ENCODE results near the gene UBE2C.
"Not testable (repeated sequence)": the region's sequence is repeated elsewhere in the genome, so short reads cannot be mapped to it uniquely, and the experiment has no call there.

UBE2C gene

GRCh38 chr20:45812157-45813005 is at the start of gene UBE2C:
Gene UBE2C, plus strand, starts transcription at chr20:45812644. Its CDS starts 52 bp downstream, at chr20:45812696.
- in situ Hi-C loops (cut with HindIII; ENCODE audit: low pct_ligation_motif_present, low sequenced_read_pairs): no loop called here
- peak within 1 kb of the TSS; percentile 15 for H3K27ac ChIP-seq
- peaks cover 34% of the 10 kb centered on the region for H3K36me3 ChIP-seq (replicated peaks)

GRCh38 chr20:45764618-45765282 is 47.7 kb upstream of the UBE2C start:
- H3K27ac ChIP-seq; H3K27me3 ChIP-seq (replicated peaks); H3K4me3 ChIP-seq (ENCODE audit: low read depth, low read length); in situ Hi-C loops (cut with HindIII; ENCODE audit: low pct_ligation_motif_present, low sequenced_read_pairs); H3K36me3 ChIP-seq (replicated peaks); DNase-seq: not testable (repeated sequence)

More at GRCh38 chr20:45812157-45813005, at the start of gene UBE2C:
- Histone ChIP-seq H3K4me3 (ENCODE audit: low read depth, low read length) (peak within 1 kb of the TSS; percentile 89), H3K27me3 (replicated peaks) (no peaks in the 10 kb centered on the region)
- TF ChIP-seq CTCF (IDR thresholded peaks at IDR 0.05; ENCODE audit: low read depth, low read length, missing control alignments): no peak
- DNase-seq: peak; percentile 100

- Histone ChIP-seq H3K36me3 (replicated peaks) (no peaks in the 10 kb centered on the region), H3K27ac (no peak overlapping the region), H3K4me3 (ENCODE audit: low read depth, low read length) (no peak overlapping the region), H3K27me3 (replicated peaks) (no peaks in the 10 kb centered on the region)
- in situ Hi-C loops (cut with HindIII; ENCODE audit: low pct_ligation_motif_present, low sequenced_read_pairs): no loop called here
- no peak for DNase-seq
- TF ChIP-seq CTCF (IDR thresholded peaks at IDR 0.05; ENCODE audit: low read depth, low read length, missing control alignments): no peak
These were observed 47.1 kb upstream of the UBE2C start for GRCh38 chr20:45765307-45765875.

- Histone ChIP-seq H3K36me3 (replicated peaks) (no peaks in the 10 kb centered on the region), H3K4me3 (ENCODE audit: low read depth, low read length) (no peak overlapping the region), H3K27ac (no peak overlapping the region), H3K27me3 (replicated peaks) (no peaks in the 10 kb centered on the region)
- no peak for DNase-seq
- no peak for TF ChIP-seq CTCF (IDR thresholded peaks at IDR 0.05; ENCODE audit: low read depth, low read length, missing control alignments)
- in situ Hi-C loops (cut with HindIII; ENCODE audit: low pct_ligation_motif_present, low sequenced_read_pairs): no loop called here
These were observed 46.5 kb upstream of the UBE2C start for GRCh38 chr20:45765980-45766379.

GRCh38 chr20:45768479-45768878 is 44.0 kb upstream of the UBE2C start:
- H3K27me3 ChIP-seq (replicated peaks): no peaks in the 10 kb centered on the region
- H3K4me3 ChIP-seq (ENCODE audit: low read depth, low read length): no peak overlapping the region
- no peak for DNase-seq
- no peak overlapping the region for H3K27ac ChIP-seq
- no peak for TF ChIP-seq CTCF (IDR thresholded peaks at IDR 0.05; ENCODE audit: low read depth, low read length, missing control alignments)
- in situ Hi-C loops (cut with HindIII; ENCODE audit: low pct_ligation_motif_present, low sequenced_read_pairs): no loop called here
- H3K36me3 ChIP-seq (replicated peaks): no peaks in the 10 kb centered on the region

- TF ChIP-seq CTCF (IDR thresholded peaks at IDR 0.05; ENCODE audit: low read depth, low read length, missing control alignments): peak; percentile 92
- H3K36me3 ChIP-seq (replicated peaks): no peaks in the 10 kb centered on the region
- in situ Hi-C loops (cut with HindIII; ENCODE audit: low pct_ligation_motif_present, low sequenced_read_pairs): no loop called here
- H3K27ac ChIP-seq: no peak overlapping the region
- H3K4me3 ChIP-seq (ENCODE audit: low read depth, low read length): no peak overlapping the region
- DNase-seq: peak; percentile 58
- H3K27me3 ChIP-seq (replicated peaks): no peaks in the 10 kb centered on the region
These were observed 41.2 kb upstream of the UBE2C start for GRCh38 chr20:45771182-45771759.
